HCT116 (cell line): ENCODE measurements around the gene PACRG. TPM values are rescaled to one million over a fixed set of nuclear protein-coding genes. Genes with fewer than 3 reads are reported as not detected.

Source experiments
- ATAC-seq: fragments of 200-7000 bp; cut with Tn5 transposase; 2 replicates; pipeline ENCODE4 v1.9.1; 2020; ENCODE audit warnings: mild to moderate bottlenecking, moderate library complexity
- BruUV-seq: library from RNA; stranded (reverse); fragments of 400-500 nt; replicated peaks from 2 replicates; lab custom pipeline; 2021; lab: Mats Ljungman, UMichigan
- CTCF ChIA-PET: fragments of 300-600 bp; sonication (Branson Sonifier 250); formaldehyde crosslinking; loops from one replicate; lab custom pipeline; 2021; ENCODE audit warnings: antibody characterized with exemption; lab: Charles Lee
- POLR2A ChIA-PET: fragments of 300-600, 350-600 bp; sonication (Branson Sonifier 250); formaldehyde crosslinking; loops from one replicate; lab custom pipeline; 2021; ENCODE audit warnings: antibody characterized with exemption; lab: Charles Lee
- RAD21 ChIA-PET, 2 experiments: fragments of 300-600 bp; sonication (Branson Sonifier 250); formaldehyde crosslinking; loops; one replicate each; lab custom pipeline; 2023; ENCODE audit warnings: low total read pairs in 2 of 2; ENCODE audit not compliant: uncharacterized antibody in 2 of 2, unreplicated experiment in 2 of 2, low non-redundant PET in 1 of 2; lab: Charles Lee
- DNase-seq: peaks from one replicate; pipeline ENCODE4 v3.0.0-alpha.2; 2010; ENCODE audit warnings: low read depth, low spot score
- H2AFZ ChIP-seq: fragments of 200-600 bp; shearing (Covaris generic), sonication (generic); 2 replicates; pipeline ENCODE4 v1.6.1; 2017; ENCODE audit warnings: low read depth, mixed run types, mixed read lengths, antibody characterized with exemption, low read length; ENCODE audit not compliant: poor library complexity, severe bottlenecking
- H3K27ac ChIP-seq: 2 replicates; pipeline ENCODE4 v1.5.1; 2012; ENCODE audit warnings: low read depth, low read length
- H3K27me3 ChIP-seq: fragments of 200-600 bp; sonication (generic); 2 replicates; pipeline ENCODE4 v1.6.1; 2016; ENCODE audit warnings: mixed run types, low read length, mixed read lengths; ENCODE audit not compliant: insufficient read depth
- H3K36me3 ChIP-seq, 2 experiments: fragments of 200-500 bp in 1 of 2; fragments of 200-600 bp in 1 of 2; sonication (Bioruptor generic) in 1 of 2; sonication (generic) in 1 of 2; 2 replicates each; pipeline versions ENCODE4 v1.5.1 to v1.6.1; 2014 to 2016; ENCODE audit warnings: low read length in 2 of 2, inconsistent platforms in 1 of 2, mixed read lengths in 1 of 2, mixed run types in 1 of 2; ENCODE audit not compliant: insufficient read depth in 2 of 2, control insufficient read depth in 1 of 2
- H3K4me1 ChIP-seq, 2 experiments: fragments of 200-600 bp in 1 of 2; sonication (generic) in 1 of 2; 2 replicates each; pipeline versions ENCODE4 v1.5.1 to v1.6.1; 2012 to 2017; ENCODE audit warnings: low read length in 2 of 2, inconsistent platforms in 1 of 2, mild to moderate bottlenecking in 1 of 2, mixed read lengths in 1 of 2, mixed run types in 1 of 2, moderate library complexity in 1 of 2; ENCODE audit not compliant: insufficient read depth in 2 of 2, control insufficient read depth in 1 of 2
- H3K4me2 ChIP-seq: fragments of 200-600 bp; sonication (generic); 2 replicates; pipeline ENCODE4 v1.6.1; 2017; ENCODE audit warnings: mixed run types, low read length, mixed read lengths
- H3K4me3 ChIP-seq, 2 experiments: fragments of 200-600 bp in 1 of 2; sonication (generic) in 1 of 2; replicated peaks in 1 of 2; 2 replicates each; pipeline ENCODE4 v1.5.1; 2011 to 2016; ENCODE audit warnings: low read length in 2 of 2, control low read depth in 1 of 2, low read depth in 1 of 2, mild to moderate bottlenecking in 1 of 2, mixed read lengths in 1 of 2, mixed run types in 1 of 2
- H3K79me2 ChIP-seq: fragments of 200-600 bp; sonication (generic); 2 replicates; pipeline ENCODE4 v1.6.1; 2017; ENCODE audit warnings: mild to moderate bottlenecking, mixed run types, low read length, moderate library complexity, mixed read lengths; ENCODE audit not compliant: insufficient read depth
- H3K9ac ChIP-seq: fragments of 200-600 bp; sonication (generic); 2 replicates; pipeline ENCODE4 v1.6.1; 2016; ENCODE audit warnings: low read length, mixed read lengths
- H3K9me2 ChIP-seq: fragments of 200-600 bp; sonication (generic), shearing (Covaris generic); 2 replicates; pipeline ENCODE4 v1.6.1; 2017; ENCODE audit warnings: mixed run types, mild to moderate bottlenecking, moderate library complexity; ENCODE audit not compliant: insufficient read depth
- H3K9me3 ChIP-seq, 2 experiments: fragments of 200-500 bp in 1 of 2; fragments of 200-600 bp in 1 of 2; sonication (Bioruptor generic) in 1 of 2; sonication (generic) in 1 of 2; 2 replicates each; pipeline ENCODE4 v1.6.1; 2014 to 2017; ENCODE audit warnings: low read length in 2 of 2, mixed read lengths in 2 of 2, inconsistent platforms in 1 of 2, low read depth in 1 of 2, mild to moderate bottlenecking in 1 of 2, mixed run types in 1 of 2, moderate library complexity in 1 of 2; ENCODE audit not compliant: control insufficient read depth in 1 of 2, insufficient read depth in 1 of 2
- H4K20me1 ChIP-seq: fragments of 200-600 bp; sonication (generic), shearing (Covaris generic); 2 replicates; pipeline ENCODE4 v1.6.1; 2017; ENCODE audit warnings: mixed run types, mild to moderate bottlenecking, moderate library complexity; ENCODE audit not compliant: insufficient read depth
- ATF3 ChIP-seq: IDR thresholded peaks from 2 replicates; pipeline ENCODE4 v1.6.1; 2012
- CBX3 ChIP-seq: IDR thresholded peaks from 2 replicates; pipeline ENCODE4 v1.6.1; 2012; ENCODE audit warnings: low read depth
- CEBPB ChIP-seq: IDR thresholded peaks from 2 replicates; pipeline ENCODE4 v1.6.1; 2012; ENCODE audit warnings: low read depth
- CTCF ChIP-seq, 3 experiments: fragments of 200-600 bp in 1 of 3; sonication (generic) in 1 of 3; IDR thresholded peaks in 2 of 3; conservative IDR thresholded peaks in 1 of 3; 2 replicates each; pipeline ENCODE4 v1.5.1; 2012 to 2017; ENCODE audit warnings: low read depth in 2 of 3, low read length in 2 of 3, antibody characterized with exemption in 1 of 3, borderline replicate concordance in 1 of 3, control low read depth in 1 of 3, mild to moderate bottlenecking in 1 of 3, mixed read lengths in 1 of 3, mixed run types in 1 of 3, moderate library complexity in 1 of 3; ENCODE audit not compliant: insufficient read depth in 1 of 3
- EGR1 ChIP-seq: IDR thresholded peaks from 2 replicates; pipeline ENCODE4 v1.6.1; 2012; ENCODE audit warnings: low read depth
- ELF1 ChIP-seq: IDR thresholded peaks from 2 replicates; pipeline ENCODE4 v1.6.1; 2012; ENCODE audit warnings: low read depth, borderline replicate concordance
- EZH2 ChIP-seq: fragments of 200-600 bp; sonication (generic); IDR thresholded peaks from 2 replicates; pipeline ENCODE4 v1.6.1; 2017; ENCODE audit warnings: antibody characterized with exemption, mixed run types
- EZH2phosphoT487 ChIP-seq: fragments of 200-600 bp; IDR thresholded peaks from 2 replicates; pipeline ENCODE4 v1.6.1; 2018; ENCODE audit warnings: antibody characterized with exemption, borderline replicate concordance
- JUND ChIP-seq: IDR thresholded peaks from 2 replicates; pipeline ENCODE4 v1.6.1; 2012
- POLR2A ChIP-seq: IDR thresholded peaks from 2 replicates; pipeline ENCODE4 v1.7.0; 2011; ENCODE audit warnings: borderline replicate concordance; ENCODE audit not compliant: insufficient read depth, insufficient read length; ENCODE audit errors: extremely low read depth
- SIN3A ChIP-seq: IDR thresholded peaks from 2 replicates; pipeline ENCODE4 v1.6.1; 2012; ENCODE audit warnings: low read depth
- SP1 ChIP-seq: IDR thresholded peaks from 2 replicates; pipeline ENCODE4 v1.6.1; 2012; ENCODE audit warnings: low read depth
- SRF ChIP-seq: IDR thresholded peaks from 2 replicates; pipeline ENCODE4 v1.6.1; 2012; ENCODE audit warnings: low read depth
- TCF7L2 ChIP-seq: IDR thresholded peaks from 2 replicates; pipeline ENCODE4 v1.7.0; 2011; ENCODE audit warnings: borderline replicate concordance, inconsistent platforms; ENCODE audit not compliant: insufficient read depth, insufficient read length; ENCODE audit errors: extremely low read depth
- ZFX ChIP-seq: fragments of 450-650 bp; IDR thresholded peaks from 2 replicates; pipeline ENCODE4 v1.6.1; 2017
- ZNF274 ChIP-seq: fragments of 200-500 bp; sonication (Bioruptor generic); IDR thresholded peaks from 2 replicates; pipeline ENCODE4 v1.6.1; 2014; ENCODE audit warnings: mild to moderate bottlenecking, low read depth, low read length, inconsistent platforms
- intact Hi-C: fragments of 100-400 bp; cut with micrococcal nuclease; formaldehyde crosslinking; loops from 2 replicates; pipeline ENCODE4 v1.10.0; 2022
- total RNA-seq: library from RNA; stranded (reverse); gene quantifications from one replicate; pipeline ENCODE4 v1.2.1, GENCODE V29; 2021; ENCODE audit not compliant: unreplicated experiment
- TF ChIP-seq, protein P1 (sequence below): IDR thresholded peaks from 2 replicates; pipeline ENCODE4 v1.6.1; 2012; ENCODE audit warnings: low read depth
- TF ChIP-seq, protein P2 (sequence below): IDR thresholded peaks from 2 replicates; pipeline ENCODE4 v1.6.1; 2012

PACRG gene
- total RNA-seq, 1 experiment from 2014 or later = 0.71 TPM

GRCh38 chr6:162710419-162710818 is 17.4 kb upstream of the PACRG start:
- Histone ChIP-seq H3K9me3 (no peaks in the 10 kb centered on the region; a peak in 1 of 4 replicates), H3K4me3 (no peak overlapping the region), H3K36me3 (no peaks in the 10 kb centered on the region), H3K27ac (no peak overlapping the region), H3K27me3 (no peaks in the 10 kb centered on the region), H3K4me1 (no peaks in the 10 kb centered on the region), H3K9ac (no peak overlapping the region), H3K4me2 (no peak overlapping the region), H3K79me2 (no peaks in the 10 kb centered on the region), H2AFZ (no peak overlapping the region), H4K20me1 (no peaks in the 10 kb centered on the region), H3K9me2 (no peaks in the 10 kb centered on the region)
- intact Hi-C loops = no loop called here
- no peak for ATAC-seq
- CTCF ChIA-PET = no interaction called here
- DNase-seq = no peak
- BruUV-seq = no TSS peak
- TF ChIP-seq EGR1 (no peak), CEBPB (no peak), SP1 (no peak), ZNF274 (no peak), TCF7L2 (no peak), ATF3 (no peak), SRF (no peak), JUND (no peak), SIN3A (no peak), ZFX (no peak), CTCF (IDR thresholded peaks at IDR 0.05 in 2 of 3, conservative IDR thresholded peaks at IDR 0.05 in 1 of 3; ENCODE audit: borderline replicate concordance in 1 of 3, insufficient read depth in 1 of 3, low read depth in 2 of 3, low read length in 2 of 3) (no peak), EZH2 (no peak), POLR2A (no peak), ELF1 (no peak), EZH2phosphoT487 (no peak), CBX3 (no peak)
- TF ChIP-seq, protein P1, sequence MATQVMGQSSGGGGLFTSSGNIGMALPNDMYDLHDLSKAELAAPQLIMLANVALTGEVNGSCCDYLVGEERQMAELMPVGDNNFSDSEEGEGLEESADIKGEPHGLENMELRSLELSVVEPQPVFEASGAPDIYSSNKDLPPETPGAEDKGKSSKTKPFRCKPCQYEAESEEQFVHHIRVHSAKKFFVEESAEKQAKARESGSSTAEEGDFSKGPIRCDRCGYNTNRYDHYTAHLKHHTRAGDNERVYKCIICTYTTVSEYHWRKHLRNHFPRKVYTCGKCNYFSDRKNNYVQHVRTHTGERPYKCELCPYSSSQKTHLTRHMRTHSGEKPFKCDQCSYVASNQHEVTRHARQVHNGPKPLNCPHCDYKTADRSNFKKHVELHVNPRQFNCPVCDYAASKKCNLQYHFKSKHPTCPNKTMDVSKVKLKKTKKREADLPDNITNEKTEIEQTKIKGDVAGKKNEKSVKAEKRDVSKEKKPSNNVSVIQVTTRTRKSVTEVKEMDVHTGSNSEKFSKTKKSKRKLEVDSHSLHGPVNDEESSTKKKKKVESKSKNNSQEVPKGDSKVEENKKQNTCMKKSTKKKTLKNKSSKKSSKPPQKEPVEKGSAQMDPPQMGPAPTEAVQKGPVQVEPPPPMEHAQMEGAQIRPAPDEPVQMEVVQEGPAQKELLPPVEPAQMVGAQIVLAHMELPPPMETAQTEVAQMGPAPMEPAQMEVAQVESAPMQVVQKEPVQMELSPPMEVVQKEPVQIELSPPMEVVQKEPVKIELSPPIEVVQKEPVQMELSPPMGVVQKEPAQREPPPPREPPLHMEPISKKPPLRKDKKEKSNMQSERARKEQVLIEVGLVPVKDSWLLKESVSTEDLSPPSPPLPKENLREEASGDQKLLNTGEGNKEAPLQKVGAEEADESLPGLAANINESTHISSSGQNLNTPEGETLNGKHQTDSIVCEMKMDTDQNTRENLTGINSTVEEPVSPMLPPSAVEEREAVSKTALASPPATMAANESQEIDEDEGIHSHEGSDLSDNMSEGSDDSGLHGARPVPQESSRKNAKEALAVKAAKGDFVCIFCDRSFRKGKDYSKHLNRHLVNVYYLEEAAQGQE = no peak
- TF ChIP-seq, protein P2, sequence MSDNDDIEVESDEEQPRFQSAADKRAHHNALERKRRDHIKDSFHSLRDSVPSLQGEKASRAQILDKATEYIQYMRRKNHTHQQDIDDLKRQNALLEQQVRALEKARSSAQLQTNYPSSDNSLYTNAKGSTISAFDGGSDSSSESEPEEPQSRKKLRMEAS = no peak
- RAD21 ChIA-PET = no interaction called here
- POLR2A ChIA-PET = no interaction called here
